ENCODE results near the gene NTN5. TPM values are rescaled to one million over a fixed set of nuclear protein-coding genes. Genes with fewer than 3 reads are reported as not detected.

NTN5 gene
- total and polyA plus RNA-seq, 9 of the 15 experiments (the other 6 are each of a cell fraction or from before 2014, with no cell fraction given), result not detected

DNA sequence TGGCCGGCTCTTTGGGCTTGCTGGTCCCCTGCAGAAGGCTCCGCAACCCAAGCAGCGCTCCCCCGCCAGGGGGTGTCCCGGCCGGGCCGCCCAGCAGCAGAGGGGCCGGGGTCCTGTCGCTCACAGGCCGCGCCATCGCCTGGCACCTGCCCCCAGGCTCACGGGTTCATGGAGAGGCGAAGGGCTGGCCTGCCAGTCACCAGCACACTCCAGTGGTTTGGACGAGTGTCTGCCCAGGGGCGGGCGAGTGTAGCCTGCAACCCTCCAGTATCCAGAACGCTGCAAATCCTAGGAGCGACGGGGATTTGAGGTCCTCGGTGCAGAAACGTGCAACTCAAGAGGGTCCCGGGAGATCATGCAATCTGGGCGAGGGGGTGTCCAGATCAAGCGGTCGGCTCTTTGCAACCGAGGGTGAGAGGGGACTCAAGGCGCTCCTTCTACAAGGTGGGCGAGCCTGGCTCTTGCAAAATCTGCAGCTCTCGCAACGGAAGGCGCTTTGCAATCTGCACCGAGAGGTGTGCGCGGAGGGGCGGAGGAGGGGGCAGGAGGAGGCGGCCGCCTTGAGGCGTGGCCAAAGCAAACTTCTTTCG lies 35.9 kb downstream of the NTN5 start, which contains the start of gene DBP:
Gene DBP (minus strand): TSS at position 521 of the 590 bp plus-strand sequence. CDS start 385 bp downstream, at position 136.
- in situ Hi-C loops (cut with MboI) (no loop called here), intact Hi-C loops (cut with micrococcal nuclease) (loop anchor here (1.0 kb wide), 1 partner anchor 18 kb away; the partner anchor contains the start of genes RPL18 and SPHK2)
- Histone ChIP-seq H3K4me2 (ENCODE audit: insufficient read depth, low read length) (peak within 1 kb of the TSS; percentile 100), H3K4me3 (peak within 1 kb of the TSS; percentile 51), H3K9me1 (ENCODE audit: control insufficient read depth, insufficient read depth, low read length) (peaks cover 4% of the 10 kb centered on the region), H3K79me2 (ENCODE audit: control insufficient read depth, insufficient read depth, low read length) (peaks cover 27% of the 10 kb centered on the region; the same call in 2 of the 3 replicates), H3K9ac (ENCODE audit: insufficient read depth in 1 of 2, low read depth in 2 of 2, low read length in 2 of 2) (peak within 1 kb of the TSS; percentile 78 to 90), H3K36me3 (ENCODE audit: control insufficient read depth, insufficient read depth, low read length) (no peaks in the 10 kb centered on the region), H2AFZ (ENCODE audit: low read depth, low read length) (peak within 1 kb of the TSS; percentile 87), H3K9me3 (replicated peaks; ENCODE audit: control insufficient read depth, insufficient read depth, low read depth, low read length) (no peaks in the 10 kb centered on the region), H3K4me1 (replicated peaks in 1 of 2; ENCODE audit: control insufficient read depth in 2 of 2, insufficient read depth in 2 of 2, low read length in 2 of 2) (peaks cover 48 to 77% of the 10 kb centered on the region in 2 experiments), H4K20me1 (replicated peaks; ENCODE audit: control insufficient read depth, insufficient read depth, low read length) (0 out of 2 replicates have a peak, but pooled peaks cover 4% of the 10 kb centered on the region), H3K27ac (ENCODE audit: extremely low read depth, low read depth, low read length) (peak within 1 kb of the TSS; percentile 91), H3K27me3 (ENCODE audit: control insufficient read depth in 2 of 2, insufficient read depth in 2 of 2, low read length in 2 of 2) (no peaks in the 10 kb centered on the region)
- no peak for FAIRE-seq
- ATAC-seq, result no peak
- ChIA-PET POLR2A (interaction anchor here (0.6 to 1.9 kb wide), 5 partner anchors 12 to 140 kb away, joined by 3 to 9 read pairs (median 3); partner anchors contain the start of genes RPL18 and SPHK2), CTCF (ENCODE audit: low intra/inter-chr PET ratio) (interaction anchor here (0.6 kb wide), 1 partner anchor 102 kb away, joined by 3 read pairs; no protein-coding TSS in a partner anchor)
- DNase-seq (ENCODE audit: extremely low read depth in 1 of 4, low spot score in 3 of 4), result peak in 1 of 4 experiments; percentile 46
- BruUV-seq (replicated peaks), result no TSS peak
- 3% methylated on average over 39 of the region's 40 CpGs for WGBS (ENCODE audit: insufficient coverage, low coverage, missing lambda C conversion rate)
- TF ChIP-seq TFAP4 (CRISPR knock-in tag; IDR thresholded peaks at IDR 0.05; ENCODE audit: borderline replicate concordance) (0 out of 2 replicates have a peak, but pooled peaks have one; percentile 38), XRCC3 (IDR thresholded peaks at IDR 0.05) (no peak), NONO (IDR thresholded peaks at IDR 0.05; ENCODE audit: low read depth in 2 of 2, low read length in 1 of 2) (no peak), KHSRP (IDR thresholded peaks at IDR 0.05) (no peak), NCOA2 (IDR thresholded peaks at IDR 0.05; ENCODE audit: partially characterized antibody in 2 of 2) (no peak), SRSF1 (IDR thresholded peaks at IDR 0.05; ENCODE audit: low read depth, low read length) (no peak), HDAC2 (IDR thresholded peaks at IDR 0.05) (peak; percentile 17; the same call in 1 of the 2 replicates), ZFP30 (CRISPR knock-in tag; IDR thresholded peaks at IDR 0.05; ENCODE audit: borderline replicate concordance) (no peak), TGIF2 (CRISPR knock-in tag; IDR thresholded peaks at IDR 0.05) (no peak)
- TF ChIP-seq, protein P1, sequence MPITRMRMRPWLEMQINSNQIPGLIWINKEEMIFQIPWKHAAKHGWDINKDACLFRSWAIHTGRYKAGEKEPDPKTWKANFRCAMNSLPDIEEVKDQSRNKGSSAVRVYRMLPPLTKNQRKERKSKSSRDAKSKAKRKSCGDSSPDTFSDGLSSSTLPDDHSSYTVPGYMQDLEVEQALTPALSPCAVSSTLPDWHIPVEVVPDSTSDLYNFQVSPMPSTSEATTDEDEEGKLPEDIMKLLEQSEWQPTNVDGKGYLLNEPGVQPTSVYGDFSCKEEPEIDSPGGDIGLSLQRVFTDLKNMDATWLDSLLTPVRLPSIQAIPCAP (CRISPR knock-in tag; IDR thresholded peaks at IDR 0.05; ENCODE audit: borderline replicate concordance), result no peak
- TF ChIP-seq, protein P2, sequence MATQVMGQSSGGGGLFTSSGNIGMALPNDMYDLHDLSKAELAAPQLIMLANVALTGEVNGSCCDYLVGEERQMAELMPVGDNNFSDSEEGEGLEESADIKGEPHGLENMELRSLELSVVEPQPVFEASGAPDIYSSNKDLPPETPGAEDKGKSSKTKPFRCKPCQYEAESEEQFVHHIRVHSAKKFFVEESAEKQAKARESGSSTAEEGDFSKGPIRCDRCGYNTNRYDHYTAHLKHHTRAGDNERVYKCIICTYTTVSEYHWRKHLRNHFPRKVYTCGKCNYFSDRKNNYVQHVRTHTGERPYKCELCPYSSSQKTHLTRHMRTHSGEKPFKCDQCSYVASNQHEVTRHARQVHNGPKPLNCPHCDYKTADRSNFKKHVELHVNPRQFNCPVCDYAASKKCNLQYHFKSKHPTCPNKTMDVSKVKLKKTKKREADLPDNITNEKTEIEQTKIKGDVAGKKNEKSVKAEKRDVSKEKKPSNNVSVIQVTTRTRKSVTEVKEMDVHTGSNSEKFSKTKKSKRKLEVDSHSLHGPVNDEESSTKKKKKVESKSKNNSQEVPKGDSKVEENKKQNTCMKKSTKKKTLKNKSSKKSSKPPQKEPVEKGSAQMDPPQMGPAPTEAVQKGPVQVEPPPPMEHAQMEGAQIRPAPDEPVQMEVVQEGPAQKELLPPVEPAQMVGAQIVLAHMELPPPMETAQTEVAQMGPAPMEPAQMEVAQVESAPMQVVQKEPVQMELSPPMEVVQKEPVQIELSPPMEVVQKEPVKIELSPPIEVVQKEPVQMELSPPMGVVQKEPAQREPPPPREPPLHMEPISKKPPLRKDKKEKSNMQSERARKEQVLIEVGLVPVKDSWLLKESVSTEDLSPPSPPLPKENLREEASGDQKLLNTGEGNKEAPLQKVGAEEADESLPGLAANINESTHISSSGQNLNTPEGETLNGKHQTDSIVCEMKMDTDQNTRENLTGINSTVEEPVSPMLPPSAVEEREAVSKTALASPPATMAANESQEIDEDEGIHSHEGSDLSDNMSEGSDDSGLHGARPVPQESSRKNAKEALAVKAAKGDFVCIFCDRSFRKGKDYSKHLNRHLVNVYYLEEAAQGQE (IDR thresholded peaks at IDR 0.05; ENCODE audit: borderline replicate concordance), result no peak
- TF ChIP-seq, protein P2 (CRISPR knock-in tag; IDR thresholded peaks at IDR 0.05; ENCODE audit: low read depth), result no peak
